H1 (cell line): Measurements from ENCODE around the gene PRR14L. TPM values are rescaled to one million over a fixed set of nuclear protein-coding genes. Genes with fewer than 3 reads are reported as not detected.

Experiments
- CTCF ChIA-PET: fragments of 300-600 bp; sonication (Branson Sonifier 250); formaldehyde crosslinking; loops from one replicate; lab custom pipeline; 2021; ENCODE audit not compliant: partially characterized antibody; lab: Charles Lee
- POLR2A ChIA-PET: fragments of 300-600 bp; sonication (Branson Sonifier 250); formaldehyde crosslinking; loops from one replicate; lab custom pipeline; 2021; ENCODE audit warnings: inconsistent platforms; ENCODE audit not compliant: partially characterized antibody; lab: Charles Lee
- DNase-seq, 2 experiments: peaks; one replicate each; pipeline versions ENCODE4 v3.0.0 to v3.0.0-alpha.2; 2010 to 2022; ENCODE audit warnings: low spot score in 2 of 2, low read depth in 1 of 2, mixed read lengths in 1 of 2
- FAIRE-seq: peaks from 2 replicates; lab custom pipeline; 2011; peaks lifted over from hg19 to GRCh38; lab: Jason Lieb, UNC
- H2AFZ ChIP-seq: 2 replicates; pipeline ENCODE4 v1.8.1; 2012; ENCODE audit warnings: low read length, inconsistent platforms
- H2AK5ac ChIP-seq: 2 replicates; pipeline ENCODE4 v1.6.1; 2013; ENCODE audit warnings: low read depth, low read length
- H2BK120ac ChIP-seq: replicated peaks from 2 replicates; pipeline ENCODE3; 2013; ENCODE audit warnings: low read depth, low read length, inconsistent platforms
- H2BK12ac ChIP-seq: 2 replicates; pipeline ENCODE4 v1.6.1; 2013; ENCODE audit warnings: low read depth, low read length
- H2BK15ac ChIP-seq: 2 replicates; pipeline ENCODE4 v1.6.1; 2013; ENCODE audit warnings: low read length
- H2BK20ac ChIP-seq: 2 replicates; pipeline ENCODE4 v1.6.1; 2013; ENCODE audit warnings: low read length
- H2BK5ac ChIP-seq: 2 replicates; pipeline ENCODE4 v1.6.1; 2013; ENCODE audit warnings: low read depth, low read length
- H3K14ac ChIP-seq: 2 replicates; pipeline ENCODE4 v1.6.1; 2013; ENCODE audit warnings: inconsistent platforms; ENCODE audit not compliant: insufficient read length
- H3K18ac ChIP-seq: 2 replicates; pipeline ENCODE4 v1.6.1; 2013; ENCODE audit warnings: low read length; ENCODE audit errors: extremely low read depth
- H3K23ac ChIP-seq: 2 replicates; pipeline ENCODE4 v1.6.1; 2013; ENCODE audit warnings: inconsistent platforms; ENCODE audit not compliant: insufficient read length
- H3K23me2 ChIP-seq: 2 replicates; pipeline ENCODE4 v1.6.1; 2013; ENCODE audit warnings: low read depth, low read length
- H3K27ac ChIP-seq: 2 replicates; pipeline ENCODE4 v1.6.1; 2011; ENCODE audit warnings: low read depth, low read length, inconsistent platforms
- H3K27me3 ChIP-seq, 4 experiments: replicated peaks in 1 of 4; 1 replicate in 1 of 4; 2 replicates in 3 of 4; pipeline versions ENCODE4 v1.6.1 to v1.8.1; 2011 to 2013; ENCODE audit warnings: low read length in 3 of 4, mild to moderate bottlenecking in 3 of 4, inconsistent platforms in 2 of 4, mixed read lengths in 2 of 4, moderate library complexity in 1 of 4; ENCODE audit not compliant: control insufficient read depth in 3 of 4, insufficient read depth in 3 of 4; ENCODE audit errors: extremely low read depth in 1 of 4
- H3K36me3 ChIP-seq, 4 experiments: 2 replicates each; pipeline versions ENCODE4 v1.6.1 to v1.8.1; 2011 to 2013; ENCODE audit warnings: mild to moderate bottlenecking in 4 of 4, low read length in 3 of 4, moderate library complexity in 2 of 4, control low read depth in 1 of 4, inconsistent platforms in 1 of 4; ENCODE audit not compliant: insufficient read depth in 4 of 4, control insufficient read depth in 2 of 4
- H3K4ac ChIP-seq: replicated peaks from 2 replicates; pipeline ENCODE3; 2013; ENCODE audit warnings: low read length, low read depth, mixed read lengths, inconsistent platforms; ENCODE audit not compliant: insufficient read length
- H3K4me1 ChIP-seq, 4 experiments: replicated peaks in 1 of 4; 1 replicate in 1 of 4; 2 replicates in 3 of 4; pipeline versions ENCODE4 v1.6.1 to v1.8.1; 2011 to 2013; ENCODE audit warnings: low read length in 3 of 4, inconsistent platforms in 2 of 4, mixed read lengths in 1 of 4; ENCODE audit not compliant: insufficient read depth in 4 of 4, control insufficient read depth in 3 of 4
- H3K4me2 ChIP-seq, 2 experiments: 2 replicates each; pipeline versions ENCODE4 v1.6.1 to v1.8.1; 2011 to 2013; ENCODE audit warnings: low read depth in 2 of 2, low read length in 2 of 2, control low read depth in 1 of 2, inconsistent platforms in 1 of 2, mild to moderate bottlenecking in 1 of 2; ENCODE audit not compliant: insufficient read depth in 1 of 2
- H3K4me3 ChIP-seq, 4 experiments: fragments of 200-600, 300-600 bp in 1 of 4; sonication (generic), shearing (Covaris generic), sonication (Bioruptor Twin) in 1 of 4; 2 replicates each; pipeline versions ENCODE4 v1.5.1 to v1.8.1; 2011 to 2016; ENCODE audit warnings: low read length in 4 of 4, low read depth in 3 of 4, control low read depth in 2 of 4, inconsistent platforms in 2 of 4, mild to moderate bottlenecking in 2 of 4, mixed read lengths in 1 of 4, moderate library complexity in 1 of 4; ENCODE audit not compliant: insufficient read depth in 2 of 4; ENCODE audit errors: extremely low read depth in 1 of 4
- H3K56ac ChIP-seq: replicated peaks from 2 replicates; pipeline ENCODE3; 2013; ENCODE audit warnings: low read depth, mild to moderate bottlenecking, mixed read lengths, low read length, inconsistent platforms; ENCODE audit not compliant: insufficient read length
- H3K79me1 ChIP-seq: 2 replicates; pipeline ENCODE4 v1.6.1; 2013; ENCODE audit warnings: low read depth, low read length, control low read depth
- H3K79me2 ChIP-seq, 2 experiments: 2 replicates each; pipeline versions ENCODE4 v1.6.1 to v1.8.1; 2012 to 2013; ENCODE audit warnings: low read length in 2 of 2, mild to moderate bottlenecking in 2 of 2, inconsistent platforms in 1 of 2; ENCODE audit not compliant: insufficient read depth in 2 of 2, control insufficient read depth in 1 of 2
- H3K9ac ChIP-seq, 4 experiments: replicated peaks in 1 of 4; 1 replicate in 1 of 4; 2 replicates in 3 of 4; pipeline versions ENCODE4 v1.6.1 to v1.8.1; 2011 to 2013; ENCODE audit warnings: low read depth in 3 of 4, low read length in 3 of 4, control low read depth in 2 of 4, mild to moderate bottlenecking in 2 of 4, moderate library complexity in 2 of 4, inconsistent platforms in 1 of 4; ENCODE audit errors: extremely low read depth in 1 of 4
- H3K9me3 ChIP-seq, 2 experiments: 2 replicates each; pipeline versions ENCODE4 v1.6.1 to v1.8.1; 2012 to 2013; ENCODE audit warnings: mild to moderate bottlenecking in 2 of 2, moderate library complexity in 2 of 2, control low read depth in 1 of 2, inconsistent platforms in 1 of 2, low read depth in 1 of 2, low read length in 1 of 2, mixed read lengths in 1 of 2; ENCODE audit not compliant: insufficient read depth in 2 of 2
- H4K20me1 ChIP-seq, 2 experiments: replicated peaks in 1 of 2; 2 replicates each; pipeline versions ENCODE3 to v1.8.1; 2011 to 2013; ENCODE audit warnings: inconsistent platforms in 2 of 2, low read length in 2 of 2, mild to moderate bottlenecking in 1 of 2; ENCODE audit not compliant: insufficient read depth in 2 of 2, control insufficient read depth in 1 of 2
- H4K5ac ChIP-seq: 2 replicates; pipeline ENCODE4 v1.6.1; 2013; ENCODE audit warnings: low read length, low read depth, mixed read lengths, inconsistent platforms; ENCODE audit not compliant: insufficient read length
- H4K8ac ChIP-seq: 2 replicates; pipeline ENCODE4 v1.8.0; 2013; ENCODE audit warnings: mild to moderate bottlenecking, moderate library complexity, low read length, inconsistent platforms; ENCODE audit not compliant: insufficient read depth; ENCODE audit errors: extremely low read depth
- H4K91ac ChIP-seq: replicated peaks from 2 replicates; pipeline ENCODE3; 2013; ENCODE audit warnings: low read length, mixed read lengths, inconsistent platforms; ENCODE audit not compliant: insufficient read length
- BACH1 ChIP-seq: IDR thresholded peaks from 2 replicates; pipeline ENCODE4 v1.6.1; 2012; ENCODE audit warnings: low read length, improper control_type of control experiment
- KDM1A ChIP-seq: fragments of 200-600, 300-600 bp; sonication (generic); IDR thresholded peaks from 2 replicates; pipeline ENCODE4 v1.7.1; 2016; ENCODE audit warnings: mild to moderate bottlenecking, low read length, borderline replicate concordance
- PHF8 ChIP-seq: fragments of 200-600 bp; sonication (generic); conservative IDR thresholded peaks from 2 replicates; pipeline ENCODE4 v1.7.1; 2012; ENCODE audit warnings: low read depth, mild to moderate bottlenecking, inconsistent platforms, low read length, moderate library complexity
- RAD21 ChIP-seq, 2 experiments: IDR thresholded peaks in 1 of 2; conservative IDR thresholded peaks in 1 of 2; 2 replicates each; pipeline ENCODE4 v1.6.1; 2011; ENCODE audit warnings: low read depth in 2 of 2, low read length in 2 of 2, improper control_type of control experiment in 1 of 2, inconsistent platforms in 1 of 2, mild to moderate bottlenecking in 1 of 2, moderate library complexity in 1 of 2
- RNF2 ChIP-seq: fragments of 200-900, 300-1000 bp; sonication (generic); IDR thresholded peaks from 2 replicates; pipeline ENCODE4 v1.7.1; 2016; ENCODE audit warnings: borderline replicate concordance, low read depth, mild to moderate bottlenecking, antibody characterized with exemption, low read length; ENCODE audit not compliant: poor library complexity, severe bottlenecking; ENCODE audit errors: missing control alignments
- RXRA ChIP-seq: IDR thresholded peaks from 2 replicates; pipeline ENCODE4 v1.6.1; 2011; ENCODE audit warnings: low read depth, mild to moderate bottlenecking, low read length, moderate library complexity; ENCODE audit not compliant: insufficient read depth
- SIN3A ChIP-seq, 2 experiments: IDR thresholded peaks in 1 of 2; conservative IDR thresholded peaks in 1 of 2; 2 replicates each; pipeline ENCODE4 v1.6.1; 2011 to 2012; ENCODE audit warnings: low read length in 2 of 2, improper control_type of control experiment in 1 of 2, low read depth in 1 of 2, mild to moderate bottlenecking in 1 of 2
- SUZ12 ChIP-seq: fragments of 200-600 bp; sonication (generic); IDR thresholded peaks from 2 replicates; pipeline ENCODE4 v1.6.1; 2012; ENCODE audit warnings: mild to moderate bottlenecking, inconsistent platforms, low read length, moderate library complexity, mixed read lengths
- TCF12 ChIP-seq: IDR thresholded peaks from 2 replicates; pipeline ENCODE4 v1.6.1; 2011; ENCODE audit warnings: low read depth, mild to moderate bottlenecking, low read length
- WGBS, 2 experiments: shearing (Covaris generic) in 1 of 2; methylation state at CpG; one replicate each; pipeline versions ENCODE4 v1.1.6 to v1.1.7; 2013 to 2015; ENCODE audit warnings: low lambda C conversion rate in 2 of 2, mixed read lengths in 2 of 2, inconsistent platforms in 1 of 2, low coverage in 1 of 2, missing lambda C conversion rate in 1 of 2; ENCODE audit not compliant: insufficient replicate concordance in 2 of 2, insufficient coverage in 1 of 2, insufficient read length in 1 of 2; ENCODE audit errors: extremely low coverage in 1 of 2, missing lambda C conversion rate in 1 of 2; 5-methylcytosine and 5-hydroxymethylcytosine counted together
- polyA plus RNA-seq, 7 experiments: library from polyadenylated mRNA; depleted of rRNA in 3 of 7; stranded (reverse) in 5 of 7; unstranded in 2 of 7; fragments of >200 nt in 5 of 7; fragments of 200-250 nt in 2 of 7; gene quantifications; 1 replicate in 5 of 7; 2 replicates in 1 of 7; 4 replicates in 1 of 7; pipeline versions ENCODE4 v1.2.1 to v1.2.3, GENCODE V29; 2011 to 2013; ENCODE audit warnings: missing spikeins in 2 of 7, mixed read lengths in 2 of 7
- total RNA-seq: library from RNA; stranded (reverse); fragmentation: NEBNext Ultra II Directional; extraction: Animal tissue kit (Norgen Biotek cat#: 25700); gene quantifications from 2 replicates; pipeline ENCODE4 v1.2.1, GENCODE V29; 2021
- TF ChIP-seq, protein P1 (sequence below): IDR thresholded peaks from 2 replicates; pipeline ENCODE4 v1.6.1; 2011; ENCODE audit warnings: low read depth, mild to moderate bottlenecking, low read length; ENCODE audit not compliant: insufficient read depth
- TF ChIP-seq, protein P2 (sequence below): IDR thresholded peaks from 2 replicates; pipeline ENCODE4 v1.6.1; 2012; ENCODE audit warnings: inconsistent platforms

The PRR14L gene
- total and polyA plus RNA-seq, 2 of the 8 experiments (the other 6 are each of a cell fraction or from before 2014, with no cell fraction given) = 26.5 to 98.6 TPM

DNA sequence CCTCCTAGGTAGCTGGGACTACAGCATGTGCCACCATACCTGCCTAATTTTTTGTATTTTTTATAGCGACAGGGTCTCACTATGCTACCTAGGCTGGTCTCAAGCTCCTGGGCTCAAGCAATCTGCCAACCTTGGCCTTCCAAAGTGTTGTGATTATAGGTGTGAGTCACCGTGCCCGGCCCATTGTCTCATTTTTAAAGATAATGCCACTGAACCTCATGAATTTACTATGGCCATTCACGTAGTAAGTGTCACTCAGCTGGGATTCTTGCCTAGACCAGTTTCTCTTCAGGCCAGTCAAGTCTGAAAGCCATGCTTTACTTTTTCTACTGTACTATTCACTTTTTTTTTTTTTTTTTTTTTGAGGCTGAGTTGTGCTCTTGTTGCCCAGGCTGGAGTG is 26.3 kb upstream of the PRR14L start:
- Histone ChIP-seq H3K23ac (no peak overlapping the region), H3K27me3 (no peaks in the 10 kb centered on the region), H3K4me1 (no peaks in the 10 kb centered on the region), H3K4me2 (no peak overlapping the region), H2BK15ac (no peak overlapping the region), H3K79me1 (no peaks in the 10 kb centered on the region), H3K14ac (no peak overlapping the region), H3K4ac (no peak overlapping the region), H3K27ac (no peak overlapping the region), H4K20me1 (peaks cover 0 to 2% of the 10 kb centered on the region in 2 experiments), H3K18ac (no peak overlapping the region), H2BK20ac (no peak overlapping the region), H3K79me2 (no peaks in the 10 kb centered on the region), H4K8ac (no peak overlapping the region), H3K56ac (no peak overlapping the region), H2AK5ac (no peak overlapping the region), H2AFZ (no peak overlapping the region), H3K9me3 (no peaks in the 10 kb centered on the region), H3K9ac (no peak overlapping the region), H4K91ac (no peak overlapping the region), H3K36me3 (peaks cover 6 to 24% (median 15%) of the 10 kb centered on the region in 4 experiments; a peak in 6 of 8 replicates), H4K5ac (no peak overlapping the region), H3K4me3 (no peak overlapping the region), H3K23me2 (no peaks in the 10 kb centered on the region), H2BK120ac (no peak overlapping the region), H2BK5ac (no peak overlapping the region), H2BK12ac (no peak overlapping the region)
- ChIA-PET POLR2A (interaction anchor here (0.6 kb wide), 1 partner anchor 41 kb away, joined by 3 read pairs; no protein-coding TSS in a partner anchor), CTCF (interaction anchor here (0.6 to 2.3 kb wide), 3 partner anchors 68 to 166 kb away, joined by 3 to 8 read pairs (median 5); no protein-coding TSS in a partner anchor)
- FAIRE-seq = no peak
- DNase-seq = no peak
- WGBS, 2 experiments = 91% methylated on average over 4 of the region's 4 CpGs; no CpG with 5 or more reads in 1 of the 2 experiments
- no peak for TF ChIP-seq RAD21 (IDR thresholded peaks at IDR 0.05 in 1 of 2, conservative IDR thresholded peaks at IDR 0.05 in 1 of 2; ENCODE audit: low read depth in 2 of 2, low read length in 2 of 2)
- TF ChIP-seq KDM1A = no peak
- no peak for TF ChIP-seq BACH1
- TF ChIP-seq, protein P1, sequence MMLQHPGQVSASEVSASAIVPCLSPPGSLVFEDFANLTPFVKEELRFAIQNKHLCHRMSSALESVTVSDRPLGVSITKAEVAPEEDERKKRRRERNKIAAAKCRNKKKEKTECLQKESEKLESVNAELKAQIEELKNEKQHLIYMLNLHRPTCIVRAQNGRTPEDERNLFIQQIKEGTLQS = no peak
- no peak for TF ChIP-seq PHF8
- no peak for TF ChIP-seq TCF12
- no peak for TF ChIP-seq RNF2
- no peak for TF ChIP-seq RXRA
- no peak for TF ChIP-seq SUZ12
- TF ChIP-seq, protein P2, sequence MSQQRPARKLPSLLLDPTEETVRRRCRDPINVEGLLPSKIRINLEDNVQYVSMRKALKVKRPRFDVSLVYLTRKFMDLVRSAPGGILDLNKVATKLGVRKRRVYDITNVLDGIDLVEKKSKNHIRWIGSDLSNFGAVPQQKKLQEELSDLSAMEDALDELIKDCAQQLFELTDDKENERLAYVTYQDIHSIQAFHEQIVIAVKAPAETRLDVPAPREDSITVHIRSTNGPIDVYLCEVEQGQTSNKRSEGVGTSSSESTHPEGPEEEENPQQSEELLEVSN = no peak
- no peak for TF ChIP-seq SIN3A (conservative IDR thresholded peaks at IDR 0.05 in 1 of 2, IDR thresholded peaks at IDR 0.05 in 1 of 2; ENCODE audit: low read depth in 1 of 2, low read length in 2 of 2)
